GM12891 (cell line): Measurements from ENCODE around the gene SCLT1.

ENCODE experiments used
- POLR2A ChIP-seq: IDR thresholded peaks from 2 replicates; pipeline ENCODE4 v1.6.1; 2011; ENCODE audit warnings: low read depth, low read length, control low read depth
- POLR2AphosphoS5 ChIP-seq: IDR thresholded peaks from 2 replicates; pipeline ENCODE4 v1.6.1; 2011; ENCODE audit warnings: low read depth, low read length, control low read depth
- POU2F2 ChIP-seq: IDR thresholded peaks from 2 replicates; pipeline ENCODE4 v1.6.1; 2011; ENCODE audit warnings: low read depth, mild to moderate bottlenecking, control low read depth, low read length, moderate library complexity
- TAF1 ChIP-seq: IDR thresholded peaks from 2 replicates; pipeline ENCODE4 v1.6.1; 2011; ENCODE audit warnings: low read depth, low read length, control low read depth

- TF ChIP-seq POLR2A (no peak), POLR2AphosphoS5 (no peak), TAF1 (no peak), POU2F2 (no peak)
These were observed 237.1 kb downstream of the SCLT1 start for GRCh38 chr4:128856246-128856645.
